K562 (cell line): ENCODE results near the gene HLCS. TPM values are rescaled to one million over a fixed set of nuclear protein-coding genes. Genes with fewer than 3 reads are reported as not detected.

Source experiments
- ATAC-seq: fragments of 200-7000 bp; cut with Tn5 transposase; 3 replicates; pipeline ENCODE4 v1.9.1; 2020; ENCODE audit warnings: moderate library complexity
- BruUV-seq: library from RNA; stranded (reverse); fragments of 400-500 nt; replicated peaks from 2 replicates; lab custom pipeline; 2021; lab: Mats Ljungman, UMichigan
- CTCF ChIA-PET: fragments of 300-600 bp; formaldehyde crosslinking; extraction: SDS; loops from one replicate; lab custom pipeline; 2021; ENCODE audit warnings: low intra/inter-chr PET ratio; lab: Yijun Ruan, JAX
- POLR2A ChIA-PET: fragments of 300-600, 350-650 bp; sonication (Branson Sonifier 250); formaldehyde crosslinking; extraction: SDS; loops from one replicate; lab custom pipeline; 2021; ENCODE audit warnings: antibody characterized with exemption, inconsistent platforms; lab: Yijun Ruan, JAX
- DNase-seq, 4 experiments: peaks; one replicate each; pipeline versions ENCODE4 v3.0.0 to v3.0.0-alpha.2; 2011 to 2018; ENCODE audit warnings: low spot score in 3 of 4, mixed read lengths in 3 of 4; ENCODE audit errors: extremely low read depth in 1 of 4
- FAIRE-seq: peaks from 2 replicates; lab custom pipeline; 2011; peaks lifted over from hg19 to GRCh38; lab: Jason Lieb, UNC
- H2AFZ ChIP-seq: 2 replicates; pipeline ENCODE4 v1.6.0; 2011; ENCODE audit warnings: low read depth, low read length, control low read depth, inconsistent platforms
- H3K27ac ChIP-seq: fragments of 200-600 bp; 3 replicates; pipeline ENCODE4 v1.8.0; 2011; ENCODE audit warnings: low read depth, mild to moderate bottlenecking, control low read depth, inconsistent platforms, low read length, moderate library complexity, mixed read lengths; ENCODE audit errors: extremely low read depth
- H3K27me3 ChIP-seq, 2 experiments: fragments of 300-600 bp in 1 of 2; 2 replicates in 1 of 2; 3 replicates in 1 of 2; pipeline versions ENCODE4 v1.6.0 to v1.8.0; 2011; ENCODE audit warnings: inconsistent platforms in 2 of 2, low read length in 2 of 2, mild to moderate bottlenecking in 1 of 2, mixed read lengths in 1 of 2, moderate library complexity in 1 of 2; ENCODE audit not compliant: control insufficient read depth in 2 of 2, insufficient read depth in 2 of 2
- H3K36me3 ChIP-seq: fragments of 300-600 bp; 3 replicates; pipeline ENCODE4 v1.8.0; 2011; ENCODE audit warnings: mild to moderate bottlenecking, low read length, inconsistent platforms; ENCODE audit not compliant: control insufficient read depth, insufficient read depth
- H3K4me1 ChIP-seq, 2 experiments: fragments of 200-600 bp in 1 of 2; replicated peaks in 1 of 2; 2 replicates in 1 of 2; 3 replicates in 1 of 2; pipeline versions ENCODE4 v1.5.1 to v1.8.0; 2011; ENCODE audit warnings: inconsistent platforms in 2 of 2, low read length in 2 of 2, mild to moderate bottlenecking in 1 of 2, mixed read lengths in 1 of 2, moderate library complexity in 1 of 2; ENCODE audit not compliant: control insufficient read depth in 2 of 2, insufficient read depth in 2 of 2
- H3K4me2 ChIP-seq: 2 replicates; pipeline ENCODE4 v1.6.1; 2011; ENCODE audit warnings: low read length, control low read depth, inconsistent platforms, mixed read lengths; ENCODE audit not compliant: insufficient read depth
- H3K4me3 ChIP-seq: fragments of 200-600 bp; sonication (generic), shearing (Covaris generic); 2 replicates; pipeline ENCODE4 v1.5.1; 2016; ENCODE audit warnings: control low read depth, inconsistent platforms
- H3K79me2 ChIP-seq: fragments of 200-600 bp; 3 replicates; pipeline ENCODE4 v1.8.0; 2011; ENCODE audit warnings: low read length, inconsistent platforms; ENCODE audit not compliant: control insufficient read depth, insufficient read depth
- H3K9ac ChIP-seq, 2 experiments: 2 replicates each; pipeline versions ENCODE4 v1.6.0 to v1.6.1; 2011; ENCODE audit warnings: low read depth in 2 of 2, low read length in 2 of 2, control low read depth in 1 of 2, inconsistent platforms in 1 of 2, mild to moderate bottlenecking in 1 of 2, mixed read lengths in 1 of 2; ENCODE audit not compliant: insufficient read depth in 1 of 2
- H3K9me1 ChIP-seq: one replicate; pipeline ENCODE4 v1.6.0; 2011; ENCODE audit warnings: inconsistent platforms, mild to moderate bottlenecking, low read length, moderate library complexity; ENCODE audit not compliant: control insufficient read depth, insufficient read depth
- H3K9me3 ChIP-seq: replicated peaks from 2 replicates; pipeline ENCODE4 v1.5.1; 2011; ENCODE audit warnings: low read depth, low read length, inconsistent platforms; ENCODE audit not compliant: control insufficient read depth, insufficient read depth
- H4K20me1 ChIP-seq: replicated peaks from 2 replicates; pipeline ENCODE4 v1.6.1; 2011; ENCODE audit warnings: low read length, inconsistent platforms, mixed read lengths; ENCODE audit not compliant: control insufficient read depth, insufficient read depth
- FOXK2 ChIP-seq, 2 experiments: fragments of 450-650 bp; IDR thresholded peaks in 1 of 2; conservative IDR thresholded peaks in 1 of 2; 2 replicates each; pipeline ENCODE4 v1.6.1; 2016; ENCODE audit warnings: low read depth in 2 of 2, mild to moderate bottlenecking in 1 of 2
- ZNF512 ChIP-seq: IDR thresholded peaks from 2 replicates; pipeline ENCODE4 v1.6.1; 2016; ENCODE audit warnings: missing genetic modification characterization, missing compliant biosample characterization
- WGBS: fragments of 100-300 bp; shearing (Covaris generic); methylation state at CpG from one replicate; pipeline ENCODE4 v1.1.6; 2016; ENCODE audit warnings: low coverage, mixed read lengths; ENCODE audit not compliant: insufficient coverage; ENCODE audit errors: missing lambda C conversion rate; 5-methylcytosine and 5-hydroxymethylcytosine counted together
- in situ Hi-C: fragments of 300-500 bp; cut with MboI; formaldehyde crosslinking; loops from 4 replicates; pipeline ENCODE4 v1.15.0; 2018; ENCODE audit warnings: inconsistent platforms, mixed read lengths
- intact Hi-C: fragments of 100-400 bp; cut with micrococcal nuclease; formaldehyde crosslinking; loops from 2 replicates; pipeline ENCODE4 v1.14.2; 2022
- polyA plus RNA-seq, 8 experiments: library from polyadenylated mRNA; depleted of rRNA in 4 of 8; stranded (reverse) in 5 of 8; unstranded in 3 of 8; fragments of >200 nt; fragmentation: Nextera tagmentation in 2 of 8; fragmentation: Illumina TruSeq in 1 of 8; extraction: Ambion mirVana in 2 of 8; extraction: Trizol in 1 of 8; gene quantifications; 2 replicates each; pipeline versions ENCODE4 v1.2.1 to v1.2.3, GENCODE V29; 2011 to 2014; ENCODE audit warnings: inconsistent platforms in 1 of 8, missing spikeins in 1 of 8
- total RNA-seq, 7 experiments: library from RNA; depleted of rRNA in 6 of 7; stranded (reverse); fragments of >200 nt in 6 of 7; fragmentation: Illumina TruSeq in 2 of 7; extraction: Trizol in 2 of 7; gene quantifications; 2 replicates each; pipeline versions ENCODE4 v1.2.1 to v1.2.3, GENCODE V29; 2011 to 2021; ENCODE audit warnings: low replicate concordance in 1 of 7

The HLCS gene
- total and polyA plus RNA-seq, 9 of the 15 experiments (the other 6 are each of a cell fraction or from before 2014, with no cell fraction given) = 3.0 to 21.5 (median 17.1) TPM

GRCh38 chr21:36744190-36744559 is 222.3 kb downstream of the HLCS start:
- no CpG with 5 or more reads among the region's 3 CpGs for WGBS
- FAIRE-seq = no peak

More at GRCh38 chr21:36744190-36744559, 222.3 kb downstream of the HLCS start:
- Histone ChIP-seq H3K9ac (no peak overlapping the region), H3K4me3 (no peak overlapping the region), H3K36me3 (no peaks in the 10 kb centered on the region), H3K79me2 (no peaks in the 10 kb centered on the region), H3K4me1 (peaks cover 0 to 26% of the 10 kb centered on the region in 2 experiments; a peak in 3 of 5 replicates), H3K27me3 (peaks cover 54 to 71% of the 10 kb centered on the region in 2 experiments), H4K20me1 (no peaks in the 10 kb centered on the region; the same call in none of the 2 replicates), H3K9me1 (no peaks in the 10 kb centered on the region), H3K9me3 (no peaks in the 10 kb centered on the region), H3K27ac (no peak overlapping the region), H3K4me2 (no peak overlapping the region), H2AFZ (no peak overlapping the region)
- TF ChIP-seq ZNF512 (tag) = peak; percentile 91
- no peak for TF ChIP-seq FOXK2 (conservative IDR thresholded peaks at IDR 0.05 in 1 of 2, IDR thresholded peaks at IDR 0.05 in 1 of 2; ENCODE audit: low read depth in 2 of 2)
- ATAC-seq (no peak), DNase-seq (no peak)
- no TSS peak for BruUV-seq
- POLR2A ChIA-PET = interaction anchor here (0.7 kb wide), 1 partner anchor 42 kb away, joined by 3 read pairs; no protein-coding TSS in a partner anchor
- CTCF ChIA-PET = no interaction called here
- in situ Hi-C loops (loop anchor here (10.0 kb wide), 1 partner anchor 181 kb away; no protein-coding TSS in a partner anchor), intact Hi-C loops (no loop called here)
